HL-60 (cell line): Measurements from ENCODE around the gene C6orf163.

Source experiments
- DNase-seq, 2 experiments: peaks; one replicate each; pipeline ENCODE4 v3.0.0-alpha.2; 2010 to 2020; ENCODE audit warnings: low read depth in 1 of 2, low spot score in 1 of 2
- H3K27ac ChIP-seq: fragments of 250-450 bp; sonication (Bioruptor Pico); replicated peaks from 2 replicates; pipeline ENCODE4 v1.5.1; 2020; ENCODE audit warnings: mild to moderate bottlenecking, moderate library complexity
- H3K27me3 ChIP-seq: fragments of 250-450 bp; sonication (Bioruptor Pico); 2 replicates; pipeline ENCODE4 v1.5.1; 2021; ENCODE audit warnings: mild to moderate bottlenecking, moderate library complexity; ENCODE audit not compliant: insufficient read depth, poor library complexity, severe bottlenecking
- H3K4me3 ChIP-seq: replicated peaks from 2 replicates; pipeline ENCODE4 v1.5.1; 2011; ENCODE audit warnings: mild to moderate bottlenecking, control low read depth, low read length; ENCODE audit not compliant: insufficient read depth
- CTCF ChIP-seq: IDR thresholded peaks from one replicate; pipeline ENCODE4 v1.5.1; 2011; ENCODE audit warnings: low read length, control low read depth, inconsistent platforms; ENCODE audit not compliant: insufficient read depth
- GABPA ChIP-seq: IDR thresholded peaks from 2 replicates; pipeline ENCODE4 v1.6.1; 2012; ENCODE audit warnings: low read depth
- POLR2AphosphoS5 ChIP-seq: IDR thresholded peaks from 2 replicates; pipeline ENCODE4 v1.6.1; 2012; ENCODE audit warnings: low read depth
- REST ChIP-seq: IDR thresholded peaks from 2 replicates; pipeline ENCODE4 v1.6.1; 2012; ENCODE audit warnings: low read depth; ENCODE audit not compliant: insufficient replicate concordance
- SPI1 ChIP-seq: IDR thresholded peaks from 2 replicates; pipeline ENCODE4 v1.6.1; 2012; ENCODE audit warnings: low read depth, mild to moderate bottlenecking, borderline replicate concordance

C6orf163 gene

GRCh38 chr6:87340230-87340629, 4.4 kb upstream of the C6orf163 start:
- TF ChIP-seq REST, result no peak
- no peak for TF ChIP-seq POLR2AphosphoS5
- TF ChIP-seq GABPA, result no peak
- TF ChIP-seq CTCF, result no peak
- TF ChIP-seq SPI1, result no peak
- Histone ChIP-seq H3K27me3 (no peaks in the 10 kb centered on the region), H3K4me3 (no peak overlapping the region), H3K27ac (no peak overlapping the region)
- DNase-seq, result no peak

GRCh38 chr6:87341158-87341557, 3.5 kb upstream of the C6orf163 start:
- no peaks in the 10 kb centered on the region for H3K27me3 ChIP-seq
- no peak overlapping the region for H3K27ac ChIP-seq
- no peak for TF ChIP-seq POLR2AphosphoS5
- no peak for DNase-seq
- no peak overlapping the region for H3K4me3 ChIP-seq

- Histone ChIP-seq H3K27me3 (no peaks in the 10 kb centered on the region), H3K4me3 (no peak overlapping the region), H3K27ac (no peak overlapping the region)
- TF ChIP-seq GABPA (no peak), SPI1 (no peak), POLR2AphosphoS5 (no peak), CTCF (no peak), REST (no peak)
- no peak for DNase-seq
Observed at GRCh38 chr6:87341899-87342298, 2.7 kb upstream of the C6orf163 start.

DNA sequence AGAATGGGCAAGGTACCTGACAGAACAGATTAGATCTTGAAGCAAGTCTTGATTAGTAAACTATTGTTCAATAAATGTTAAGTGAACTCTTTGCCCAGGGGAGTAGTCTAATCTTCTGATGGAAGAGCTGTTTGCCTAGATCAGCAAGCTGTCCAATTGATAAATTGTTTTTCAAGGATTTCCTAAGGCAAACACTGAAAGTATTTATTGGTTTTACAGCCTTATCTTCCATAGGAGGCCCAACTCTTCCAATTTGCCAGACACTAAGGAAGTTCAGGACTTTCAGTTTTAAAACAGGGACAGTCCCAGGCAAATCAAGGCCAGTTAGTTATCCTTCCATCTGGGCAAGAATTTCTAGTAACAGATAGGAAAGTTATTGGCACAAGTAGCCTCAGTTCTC, 1.8 kb upstream of the C6orf163 start:
- Histone ChIP-seq H3K27ac (no peak overlapping the region), H3K4me3 (no peak overlapping the region), H3K27me3 (no peaks in the 10 kb centered on the region)
- TF ChIP-seq SPI1, result no peak
- no peak for TF ChIP-seq CTCF
- no peak for TF ChIP-seq GABPA
- no peak for TF ChIP-seq POLR2AphosphoS5
- no peak for TF ChIP-seq REST
- no peak for DNase-seq
